MM.1S (cell line): Measurements from ENCODE around the gene KCNIP4.

Experiments used
- DNase-seq: peaks from one replicate; pipeline ENCODE4 v3.0.0-alpha.2; 2015
- H2AFZ ChIP-seq: fragments of 300-600 bp; sonication (generic); 2 replicates; pipeline ENCODE4 v1.6.0; 2016; ENCODE audit warnings: antibody characterized with exemption, low read length
- H3F3A ChIP-seq: fragments of 300-600 bp; sonication (generic); 2 replicates; pipeline ENCODE4 v1.6.1; 2016; ENCODE audit warnings: mild to moderate bottlenecking, antibody characterized with exemption, low read length, moderate library complexity, mixed read lengths; ENCODE audit not compliant: insufficient read depth
- H3K27ac ChIP-seq: fragments of 300-600 bp; sonication (generic); 2 replicates; pipeline ENCODE4 v1.5.1; 2016; ENCODE audit warnings: mild to moderate bottlenecking, low read length
- H3K27me3 ChIP-seq: fragments of 300-600 bp; sonication (generic); replicated peaks from 2 replicates; pipeline ENCODE4 v1.6.0; 2016; ENCODE audit warnings: low read length; ENCODE audit not compliant: insufficient read depth
- H3K36me3 ChIP-seq: fragments of 300-600 bp; sonication (generic); replicated peaks from 2 replicates; pipeline ENCODE4 v1.6.1; 2016; ENCODE audit warnings: mild to moderate bottlenecking, low read length, mixed read lengths; ENCODE audit not compliant: insufficient read depth
- H3K4me1 ChIP-seq: fragments of 300-600 bp; sonication (generic); 2 replicates; pipeline ENCODE4 v1.6.1; 2016; ENCODE audit warnings: low read length, mixed read lengths
- H3K4me2 ChIP-seq: fragments of 300-600 bp; sonication (generic); 2 replicates; pipeline ENCODE4 v1.6.0; 2016; ENCODE audit warnings: low read depth, low read length
- H3K4me3 ChIP-seq: fragments of 300-600 bp; sonication (generic); 2 replicates; pipeline ENCODE4 v1.5.1; 2016; ENCODE audit warnings: low read length, mixed read lengths
- H3K79me2 ChIP-seq: fragments of 300-600 bp; sonication (generic); 2 replicates; pipeline ENCODE4 v1.6.1; 2016; ENCODE audit warnings: mixed run types, low read length, mixed read lengths
- H3K9ac ChIP-seq: fragments of 300-600 bp; sonication (generic); 2 replicates; pipeline ENCODE4 v1.6.1; 2016; ENCODE audit warnings: low read length, mixed read lengths
- H3K9me2 ChIP-seq: fragments of 300-600 bp; sonication (generic); replicated peaks from 2 replicates; pipeline ENCODE4 v1.6.1; 2016; ENCODE audit warnings: mild to moderate bottlenecking, low read length, mixed read lengths; ENCODE audit not compliant: insufficient read depth
- H3K9me3 ChIP-seq: fragments of 300-600 bp; sonication (generic); replicated peaks from 2 replicates; pipeline ENCODE4 v1.6.1; 2016; ENCODE audit warnings: mild to moderate bottlenecking, low read length, mixed read lengths; ENCODE audit not compliant: insufficient read depth
- H4K20me1 ChIP-seq: fragments of 300-600 bp; sonication (generic); 2 replicates; pipeline ENCODE4 v1.6.1; 2016; ENCODE audit warnings: mild to moderate bottlenecking, low read length, moderate library complexity, mixed read lengths; ENCODE audit not compliant: insufficient read depth
- CTCF ChIP-seq: fragments of 300-600 bp; sonication (generic); IDR thresholded peaks from 2 replicates; pipeline ENCODE4 v1.5.1; 2016; ENCODE audit warnings: antibody characterized with exemption, low read length, mixed read lengths
- EZH2 ChIP-seq: fragments of 300-600 bp; sonication (generic); optimal IDR thresholded peaks from 2 replicates; pipeline ENCODE3; 2017; ENCODE audit warnings: low read depth, mild to moderate bottlenecking, antibody characterized with exemption, low read length, mixed read lengths
- EZH2phosphoT487 ChIP-seq: fragments of 300-600 bp; sonication (generic); IDR thresholded peaks from 2 replicates; pipeline ENCODE4 v1.6.1; 2018; ENCODE audit warnings: antibody characterized with exemption, low read length

Gene KCNIP4

GRCh38 chr4:21815651-21816377, 132.8 kb downstream of the KCNIP4 start:
- Histone ChIP-seq H3K9ac (no peak overlapping the region), H3K36me3 (no peaks in the 10 kb centered on the region), H3K4me3 (no peak overlapping the region)

GRCh38 chr4:21811565-21811964, 137.0 kb downstream of the KCNIP4 start:
- Histone ChIP-seq H3K9me3 (no peaks in the 10 kb centered on the region), H2AFZ (no peak overlapping the region)
- TF ChIP-seq CTCF (no peak), EZH2 (no peak), EZH2phosphoT487 (no peak)

More at GRCh38 chr4:21815651-21816377, 132.8 kb downstream of the KCNIP4 start:
- TF ChIP-seq CTCF (no peak), EZH2phosphoT487 (no peak), EZH2 (no peak)
- Histone ChIP-seq H3K9me2 (no peaks in the 10 kb centered on the region), H3K9me3 (no peaks in the 10 kb centered on the region), H3K4me1 (no peaks in the 10 kb centered on the region), H3K4me2 (no peak overlapping the region), H3F3A (no peaks in the 10 kb centered on the region), H4K20me1 (no peaks in the 10 kb centered on the region), H3K27me3 (no peaks in the 10 kb centered on the region), H3K79me2 (no peaks in the 10 kb centered on the region), H2AFZ (no peak overlapping the region), H3K27ac (no peak overlapping the region)
- no peak for DNase-seq

GRCh38 chr4:21806991-21807390, 141.6 kb downstream of the KCNIP4 start:
- no peak overlapping the region for H2AFZ ChIP-seq
- H3F3A ChIP-seq = no peaks in the 10 kb centered on the region
- H3K4me1 ChIP-seq = no peaks in the 10 kb centered on the region
- H3K4me2 ChIP-seq = no peak overlapping the region
- TF ChIP-seq EZH2 (no peak), CTCF (no peak), EZH2phosphoT487 (no peak)
- no peaks in the 10 kb centered on the region for H4K20me1 ChIP-seq
- H3K27me3 ChIP-seq = no peaks in the 10 kb centered on the region
- no peak overlapping the region for H3K27ac ChIP-seq
- H3K9ac ChIP-seq = no peak overlapping the region
- no peaks in the 10 kb centered on the region for H3K79me2 ChIP-seq
- DNase-seq = no peak
- H3K4me3 ChIP-seq = no peak overlapping the region
- no peaks in the 10 kb centered on the region for H3K9me3 ChIP-seq
- H3K36me3 ChIP-seq = no peaks in the 10 kb centered on the region
- H3K9me2 ChIP-seq = no peaks in the 10 kb centered on the region

More at GRCh38 chr4:21811565-21811964, 137.0 kb downstream of the KCNIP4 start:
- no peaks in the 10 kb centered on the region for H3F3A ChIP-seq
- H3K4me1 ChIP-seq = no peaks in the 10 kb centered on the region
- no peaks in the 10 kb centered on the region for H3K9me2 ChIP-seq
- H3K27me3 ChIP-seq = no peaks in the 10 kb centered on the region
- H3K27ac ChIP-seq = no peak overlapping the region
- no peak for DNase-seq
- no peak overlapping the region for H3K4me2 ChIP-seq
- H3K79me2 ChIP-seq = no peaks in the 10 kb centered on the region
- no peak overlapping the region for H3K9ac ChIP-seq
- no peak overlapping the region for H3K4me3 ChIP-seq
- no peaks in the 10 kb centered on the region for H3K36me3 ChIP-seq
- no peaks in the 10 kb centered on the region for H4K20me1 ChIP-seq
